Subcutaneous adipose tissue (tissue), 4 donors: ENCODE measurements around the gene KIF18A. TPM values are rescaled to one million over a fixed set of nuclear protein-coding genes. Genes with fewer than 3 reads are reported as not detected.

Source experiments
- total RNA-seq, 4 donors: library from RNA; depleted of rRNA; stranded (reverse); fragments of >200 nt; gene quantifications; one replicate each; pipeline ENCODE4 v1.1.0, GENCODE V29; 2016
- TF ChIP-seq, protein P1 (sequence below): fragments of 450-650 bp; IDR thresholded peaks from one replicate; pipeline ENCODE4 v1.5.1; 2016; ENCODE audit warnings: low read depth, mild to moderate bottlenecking, control low read depth, antibody characterized with exemption, moderate library complexity

KIF18A gene
- total RNA-seq, 4 donors from 2014 or later: 0.16 to 1.9 (median 0.44) TPM; not detected in 1

DNA sequence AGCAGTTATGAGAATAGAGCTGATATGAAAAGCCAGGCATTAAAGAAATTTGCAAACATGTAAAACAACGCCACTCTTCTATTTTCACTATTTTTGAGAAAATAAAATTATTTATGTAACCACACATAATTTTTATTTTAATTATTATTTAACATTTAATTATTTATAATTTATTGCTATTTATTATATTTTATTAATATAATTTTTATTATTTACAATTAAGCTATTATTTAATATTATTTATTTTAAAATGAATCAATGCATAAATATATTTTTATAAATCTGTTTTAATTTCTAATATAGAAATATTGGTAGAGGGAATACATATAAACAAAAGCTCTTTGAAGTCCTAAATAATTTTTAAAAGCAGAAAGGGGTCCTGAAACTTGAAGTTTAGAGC is 36.7 kb downstream of the KIF18A start:
- TF ChIP-seq, protein P1, sequence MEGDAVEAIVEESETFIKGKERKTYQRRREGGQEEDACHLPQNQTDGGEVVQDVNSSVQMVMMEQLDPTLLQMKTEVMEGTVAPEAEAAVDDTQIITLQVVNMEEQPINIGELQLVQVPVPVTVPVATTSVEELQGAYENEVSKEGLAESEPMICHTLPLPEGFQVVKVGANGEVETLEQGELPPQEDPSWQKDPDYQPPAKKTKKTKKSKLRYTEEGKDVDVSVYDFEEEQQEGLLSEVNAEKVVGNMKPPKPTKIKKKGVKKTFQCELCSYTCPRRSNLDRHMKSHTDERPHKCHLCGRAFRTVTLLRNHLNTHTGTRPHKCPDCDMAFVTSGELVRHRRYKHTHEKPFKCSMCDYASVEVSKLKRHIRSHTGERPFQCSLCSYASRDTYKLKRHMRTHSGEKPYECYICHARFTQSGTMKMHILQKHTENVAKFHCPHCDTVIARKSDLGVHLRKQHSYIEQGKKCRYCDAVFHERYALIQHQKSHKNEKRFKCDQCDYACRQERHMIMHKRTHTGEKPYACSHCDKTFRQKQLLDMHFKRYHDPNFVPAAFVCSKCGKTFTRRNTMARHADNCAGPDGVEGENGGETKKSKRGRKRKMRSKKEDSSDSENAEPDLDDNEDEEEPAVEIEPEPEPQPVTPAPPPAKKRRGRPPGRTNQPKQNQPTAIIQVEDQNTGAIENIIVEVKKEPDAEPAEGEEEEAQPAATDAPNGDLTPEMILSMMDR: no peak

DNA sequence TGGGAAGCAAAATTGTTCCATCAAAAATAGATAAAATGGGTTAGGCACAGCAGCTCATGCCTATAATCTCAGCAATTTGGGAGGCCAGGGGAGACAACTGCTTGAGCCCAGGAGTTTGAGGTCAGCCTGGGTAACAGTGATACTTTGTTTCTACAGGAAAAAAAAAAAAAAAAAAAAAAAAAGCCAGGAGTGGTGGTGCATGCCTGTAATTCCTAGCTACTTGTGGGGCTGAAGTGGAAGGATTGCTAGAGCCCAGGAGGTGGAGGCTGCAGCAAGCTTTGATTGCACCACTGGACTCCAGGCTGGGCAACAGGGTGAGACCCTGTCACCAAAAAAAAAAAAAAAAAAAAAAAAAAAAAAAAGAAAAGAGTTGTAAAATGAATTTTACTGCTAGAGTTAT is 49.6 kb downstream of the KIF18A start:
- TF ChIP-seq, protein P1: no peak

DNA sequence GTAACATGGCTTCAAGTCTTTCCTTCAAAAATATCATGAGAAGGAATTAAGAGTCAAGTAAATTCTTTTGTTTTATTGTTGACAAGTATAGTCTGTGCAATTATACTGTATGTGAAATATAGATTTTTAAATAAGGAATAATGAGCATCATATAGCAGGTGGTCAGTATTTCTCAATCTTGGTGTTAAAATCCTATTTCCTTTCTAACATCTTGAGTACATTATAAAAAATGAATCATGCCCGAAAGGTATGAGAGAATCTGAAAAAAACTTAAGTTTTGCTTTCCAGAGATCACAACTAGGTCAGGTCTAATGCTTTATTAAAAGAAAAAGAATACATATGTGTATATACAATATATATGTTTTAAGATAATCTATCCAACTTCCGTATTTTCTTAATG is 53.1 kb downstream of the KIF18A start:
- TF ChIP-seq, protein P1: no peak

DNA sequence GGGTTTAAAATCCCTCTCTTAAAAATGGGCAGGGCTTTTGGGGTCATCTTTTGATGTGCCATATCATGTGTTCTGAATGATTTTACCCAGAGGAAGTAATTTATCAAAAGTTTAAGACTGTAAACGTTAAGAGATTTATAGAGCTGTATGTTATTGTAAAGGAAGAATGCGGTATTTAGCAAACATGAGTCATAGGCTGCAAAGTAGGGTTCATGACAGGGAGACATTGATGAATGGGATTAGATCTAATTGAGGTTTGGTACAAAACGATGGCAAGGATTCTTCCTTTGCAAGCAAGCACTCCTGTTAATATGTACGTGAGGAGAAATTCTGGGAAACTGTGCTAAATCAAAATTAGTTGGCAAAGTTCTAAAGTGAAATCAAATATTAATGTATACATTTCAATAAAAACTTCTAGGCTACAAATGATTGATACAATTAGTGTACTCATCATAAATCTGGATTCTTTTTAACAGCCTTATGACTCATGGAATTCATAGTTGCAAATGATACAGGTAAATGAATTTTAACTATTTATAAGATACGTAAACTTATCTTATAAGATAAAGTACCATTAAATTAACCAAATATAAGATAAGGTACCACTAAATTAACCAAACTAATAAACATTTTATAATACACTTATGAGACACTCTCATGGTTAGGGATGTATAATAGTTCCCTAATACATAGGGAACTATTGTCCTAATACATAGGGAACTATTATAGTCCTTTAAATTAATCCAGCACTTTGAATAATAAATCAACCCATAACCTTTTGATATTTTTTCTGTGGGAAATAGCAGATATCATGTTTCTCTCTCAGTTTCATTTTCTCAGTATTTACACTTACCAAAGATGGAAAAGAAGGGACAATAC is 58.4 kb downstream of the KIF18A start:
- TF ChIP-seq, protein P1: no peak

DNA sequence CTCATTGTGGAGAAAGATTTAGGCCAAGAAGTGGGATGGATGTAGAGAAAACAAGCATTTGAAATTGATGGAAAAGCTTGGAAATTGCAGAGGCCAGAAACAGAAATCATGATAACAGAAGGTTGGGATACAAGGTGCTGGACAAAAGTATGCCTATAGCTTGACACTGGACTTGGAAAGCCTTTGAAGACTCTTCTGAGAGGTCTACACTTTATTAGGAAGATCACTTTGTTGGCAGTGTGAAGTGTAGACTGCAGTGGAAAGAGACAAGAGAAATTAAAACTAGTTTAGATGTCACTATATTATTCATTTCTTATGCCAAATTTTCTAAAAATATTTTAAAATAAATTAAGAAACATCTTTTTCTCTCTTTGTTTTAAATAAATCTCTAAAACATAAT is 59.1 kb downstream of the KIF18A start:
- TF ChIP-seq, protein P1: no peak

DNA sequence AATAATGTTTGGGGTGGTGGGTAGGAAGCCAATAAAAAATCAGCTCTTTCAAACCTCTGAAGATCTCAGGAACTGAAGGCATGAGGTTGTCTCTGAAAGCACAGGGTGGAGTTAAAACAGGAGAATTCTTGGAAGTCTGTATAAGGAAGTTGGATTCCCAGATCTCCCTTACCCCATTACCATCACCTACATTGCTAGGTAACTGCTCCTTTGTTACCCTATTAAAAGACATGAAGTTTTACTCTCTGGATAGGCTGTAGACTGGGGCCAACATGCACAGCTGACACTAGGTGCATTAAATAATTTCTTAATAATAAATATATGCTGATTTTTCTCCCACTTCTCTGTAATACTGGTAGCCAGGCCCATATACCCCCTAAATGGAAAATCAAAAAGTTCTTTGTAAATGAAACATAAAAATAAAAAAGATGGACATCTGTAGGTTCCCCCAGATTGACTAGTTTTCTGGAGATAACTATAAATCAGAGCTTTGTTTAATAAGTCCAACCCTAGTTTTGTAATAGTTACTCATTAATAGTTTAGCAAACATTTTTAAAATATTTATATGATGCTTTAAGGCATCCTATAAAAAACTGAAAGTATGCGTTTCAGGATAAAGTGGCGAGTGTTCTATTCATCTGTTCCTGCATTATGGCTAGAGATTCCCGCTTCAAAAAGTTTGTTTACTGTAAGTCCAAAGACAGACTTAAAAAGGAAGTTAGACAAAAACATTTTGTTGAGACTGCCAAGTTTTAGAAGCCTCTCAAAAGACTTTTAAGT is 63.8 kb downstream of the KIF18A start:
- TF ChIP-seq, protein P1: no peak

DNA sequence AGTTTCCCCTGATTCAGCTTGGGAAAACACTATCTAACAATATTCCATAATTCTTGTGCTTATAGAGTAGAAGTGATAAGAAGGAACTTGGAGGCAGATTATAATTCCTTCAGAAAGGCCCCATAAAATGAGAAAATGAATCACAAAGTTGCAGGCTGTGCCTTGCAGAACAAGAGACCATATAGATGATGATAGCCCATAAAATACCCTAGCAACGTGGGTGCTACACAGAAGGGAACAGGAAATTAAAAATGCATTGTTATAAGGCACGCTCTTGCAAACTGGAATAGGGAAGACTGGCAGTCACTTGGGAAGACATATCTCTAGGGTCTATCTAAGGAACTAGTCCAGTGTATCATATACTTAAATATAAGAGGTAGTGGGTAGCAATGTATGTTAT is 67.6 kb downstream of the KIF18A start:
- TF ChIP-seq, protein P1: no peak
